ENCODE measurements around the gene SMARCC2. TPM values are rescaled to one million over a fixed set of nuclear protein-coding genes. Genes with fewer than 3 reads are reported as not detected.

Gene SMARCC2
- total and polyA plus RNA-seq, 2 of the 13 experiments (the other 11 are each of a cell fraction or from before 2014, with no cell fraction given) = 21.3 to 24.1 TPM

DNA sequence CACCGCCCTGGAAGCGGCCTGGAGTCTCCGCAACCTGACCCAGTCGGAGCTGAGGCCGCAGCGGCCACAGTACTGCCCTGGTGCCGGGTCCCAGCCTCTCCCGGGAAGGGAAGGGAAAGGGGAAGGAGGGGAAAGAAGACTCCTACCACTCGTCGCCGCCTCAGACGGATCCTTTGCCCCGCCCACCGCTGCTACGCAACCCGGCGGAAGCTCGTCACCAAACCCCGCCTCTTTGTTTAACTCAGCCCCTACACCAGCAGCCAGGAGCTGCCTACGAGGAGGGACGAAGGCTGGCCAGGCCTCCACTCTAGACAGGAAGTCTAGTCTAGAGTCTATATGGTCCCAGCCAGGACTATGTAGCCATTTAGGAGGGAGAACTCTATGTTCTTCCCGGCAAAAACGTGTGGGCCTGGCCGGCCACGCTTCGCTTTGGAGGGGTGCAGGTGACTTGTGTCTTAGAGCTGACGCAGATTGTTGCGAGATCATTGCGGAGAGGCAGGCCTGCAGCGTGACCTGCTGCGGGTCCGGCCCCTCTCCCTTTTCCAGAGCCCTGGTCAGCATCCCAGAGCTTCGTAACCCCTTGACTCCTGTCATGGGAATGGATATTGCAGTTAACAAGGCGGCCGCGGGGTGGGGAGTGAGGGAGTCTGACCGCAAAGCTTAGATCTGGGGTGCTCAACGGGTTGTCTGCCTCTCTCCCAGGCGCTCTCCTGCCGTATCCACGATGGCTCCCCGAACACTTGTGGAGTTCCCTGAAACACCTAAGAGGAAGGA lies 32.7 kb upstream of the SMARCC2 start, which contains the start of gene RNF41 (continued):
- TF ChIP-seq ZNF367 (CRISPR knock-in tag; IDR thresholded peaks at IDR 0.05; ENCODE audit: borderline replicate concordance) = no peak
- no peak; the same call in 1 of the 2 replicates for TF ChIP-seq CCDC6 (CRISPR knock-in tag; IDR thresholded peaks at IDR 0.05)
- peak; percentile 82 for TF ChIP-seq ELF3 (CRISPR knock-in tag; IDR thresholded peaks at IDR 0.05)
- TF ChIP-seq STAG1 (CRISPR knock-in tag; IDR thresholded peaks at IDR 0.05) = 0 out of 2 replicates have a peak, but pooled peaks have one; percentile 2
- TF ChIP-seq, protein P1, sequence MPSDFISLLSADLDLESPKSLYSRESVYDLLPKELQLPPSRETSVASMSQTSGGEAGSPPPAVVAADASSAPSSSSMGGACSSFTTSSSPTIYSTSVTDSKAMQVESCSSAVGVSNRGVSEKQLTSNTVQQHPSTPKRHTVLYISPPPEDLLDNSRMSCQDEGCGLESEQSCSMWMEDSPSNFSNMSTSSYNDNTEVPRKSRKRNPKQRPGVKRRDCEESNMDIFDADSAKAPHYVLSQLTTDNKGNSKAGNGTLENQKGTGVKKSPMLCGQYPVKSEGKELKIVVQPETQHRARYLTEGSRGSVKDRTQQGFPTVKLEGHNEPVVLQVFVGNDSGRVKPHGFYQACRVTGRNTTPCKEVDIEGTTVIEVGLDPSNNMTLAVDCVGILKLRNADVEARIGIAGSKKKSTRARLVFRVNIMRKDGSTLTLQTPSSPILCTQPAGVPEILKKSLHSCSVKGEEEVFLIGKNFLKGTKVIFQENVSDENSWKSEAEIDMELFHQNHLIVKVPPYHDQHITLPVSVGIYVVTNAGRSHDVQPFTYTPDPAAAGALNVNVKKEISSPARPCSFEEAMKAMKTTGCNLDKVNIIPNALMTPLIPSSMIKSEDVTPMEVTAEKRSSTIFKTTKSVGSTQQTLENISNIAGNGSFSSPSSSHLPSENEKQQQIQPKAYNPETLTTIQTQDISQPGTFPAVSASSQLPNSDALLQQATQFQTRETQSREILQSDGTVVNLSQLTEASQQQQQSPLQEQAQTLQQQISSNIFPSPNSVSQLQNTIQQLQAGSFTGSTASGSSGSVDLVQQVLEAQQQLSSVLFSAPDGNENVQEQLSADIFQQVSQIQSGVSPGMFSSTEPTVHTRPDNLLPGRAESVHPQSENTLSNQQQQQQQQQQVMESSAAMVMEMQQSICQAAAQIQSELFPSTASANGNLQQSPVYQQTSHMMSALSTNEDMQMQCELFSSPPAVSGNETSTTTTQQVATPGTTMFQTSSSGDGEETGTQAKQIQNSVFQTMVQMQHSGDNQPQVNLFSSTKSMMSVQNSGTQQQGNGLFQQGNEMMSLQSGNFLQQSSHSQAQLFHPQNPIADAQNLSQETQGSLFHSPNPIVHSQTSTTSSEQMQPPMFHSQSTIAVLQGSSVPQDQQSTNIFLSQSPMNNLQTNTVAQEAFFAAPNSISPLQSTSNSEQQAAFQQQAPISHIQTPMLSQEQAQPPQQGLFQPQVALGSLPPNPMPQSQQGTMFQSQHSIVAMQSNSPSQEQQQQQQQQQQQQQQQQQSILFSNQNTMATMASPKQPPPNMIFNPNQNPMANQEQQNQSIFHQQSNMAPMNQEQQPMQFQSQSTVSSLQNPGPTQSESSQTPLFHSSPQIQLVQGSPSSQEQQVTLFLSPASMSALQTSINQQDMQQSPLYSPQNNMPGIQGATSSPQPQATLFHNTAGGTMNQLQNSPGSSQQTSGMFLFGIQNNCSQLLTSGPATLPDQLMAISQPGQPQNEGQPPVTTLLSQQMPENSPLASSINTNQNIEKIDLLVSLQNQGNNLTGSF (CRISPR knock-in tag; IDR thresholded peaks at IDR 0.05) = no peak
- TF ChIP-seq MAFK (conservative IDR thresholded peaks at IDR 0.05 in 1 of 2, IDR thresholded peaks at IDR 0.05 in 1 of 2; ENCODE audit: low read length in 2 of 2) = no peak
- no peak for TF ChIP-seq RFXANK (CRISPR knock-in tag; IDR thresholded peaks at IDR 0.05)
- TF ChIP-seq, protein P2, sequence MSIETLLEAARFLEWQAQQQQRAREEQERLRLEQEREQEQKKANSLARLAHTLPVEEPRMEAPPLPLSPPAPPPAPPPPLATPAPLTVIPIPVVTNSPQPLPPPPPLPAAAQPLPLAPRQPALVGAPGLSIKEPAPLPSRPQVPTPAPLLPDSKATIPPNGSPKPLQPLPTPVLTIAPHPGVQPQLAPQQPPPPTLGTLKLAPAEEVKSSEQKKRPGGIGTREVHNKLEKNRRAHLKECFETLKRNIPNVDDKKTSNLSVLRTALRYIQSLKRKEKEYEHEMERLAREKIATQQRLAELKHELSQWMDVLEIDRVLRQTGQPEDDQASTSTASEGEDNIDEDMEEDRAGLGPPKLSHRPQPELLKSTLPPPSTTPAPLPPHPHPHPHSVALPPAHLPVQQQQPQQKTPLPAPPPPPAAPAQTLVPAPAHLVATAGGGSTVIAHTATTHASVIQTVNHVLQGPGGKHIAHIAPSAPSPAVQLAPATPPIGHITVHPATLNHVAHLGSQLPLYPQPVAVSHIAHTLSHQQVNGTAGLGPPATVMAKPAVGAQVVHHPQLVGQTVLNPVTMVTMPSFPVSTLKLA (IDR thresholded peaks at IDR 0.05) = no peak
- no peak for TF ChIP-seq NFE2L1 (CRISPR knock-in tag; IDR thresholded peaks at IDR 0.05; ENCODE audit: borderline replicate concordance)
- TF ChIP-seq TRIM24 (CRISPR knock-in tag; IDR thresholded peaks at IDR 0.05) = no peak
- TF ChIP-seq GATA4 (IDR thresholded peaks at IDR 0.05; ENCODE audit: borderline replicate concordance, low read depth) = peak; percentile 42; the same call in 1 of the 2 replicates
- peak; percentile 44 for TF ChIP-seq SPEN (CRISPR knock-in tag; IDR thresholded peaks at IDR 0.05; ENCODE audit: low read depth)
- no peak for TF ChIP-seq ATAD3A (CRISPR knock-in tag; IDR thresholded peaks at IDR 0.05)
- TF ChIP-seq, protein P3, sequence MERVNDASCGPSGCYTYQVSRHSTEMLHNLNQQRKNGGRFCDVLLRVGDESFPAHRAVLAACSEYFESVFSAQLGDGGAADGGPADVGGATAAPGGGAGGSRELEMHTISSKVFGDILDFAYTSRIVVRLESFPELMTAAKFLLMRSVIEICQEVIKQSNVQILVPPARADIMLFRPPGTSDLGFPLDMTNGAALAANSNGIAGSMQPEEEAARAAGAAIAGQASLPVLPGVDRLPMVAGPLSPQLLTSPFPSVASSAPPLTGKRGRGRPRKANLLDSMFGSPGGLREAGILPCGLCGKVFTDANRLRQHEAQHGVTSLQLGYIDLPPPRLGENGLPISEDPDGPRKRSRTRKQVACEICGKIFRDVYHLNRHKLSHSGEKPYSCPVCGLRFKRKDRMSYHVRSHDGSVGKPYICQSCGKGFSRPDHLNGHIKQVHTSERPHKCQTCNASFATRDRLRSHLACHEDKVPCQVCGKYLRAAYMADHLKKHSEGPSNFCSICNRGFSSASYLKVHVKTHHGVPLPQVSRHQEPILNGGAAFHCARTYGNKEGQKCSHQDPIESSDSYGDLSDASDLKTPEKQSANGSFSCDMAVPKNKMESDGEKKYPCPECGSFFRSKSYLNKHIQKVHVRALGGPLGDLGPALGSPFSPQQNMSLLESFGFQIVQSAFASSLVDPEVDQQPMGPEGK (CRISPR knock-in tag; IDR thresholded peaks at IDR 0.05) = no peak
- TF ChIP-seq SP140L (CRISPR knock-in tag; IDR thresholded peaks at IDR 0.05; ENCODE audit: borderline replicate concordance) = 0 out of 2 replicates have a peak, but pooled peaks have one; percentile 45
- TF ChIP-seq RXRA (CRISPR knock-in tag; IDR thresholded peaks at IDR 0.05) = peak; percentile 69; the same call in 1 of the 2 replicates
- TF ChIP-seq MAF1 (CRISPR knock-in tag; IDR thresholded peaks at IDR 0.05; ENCODE audit: borderline replicate concordance) = no peak
- no peak for TF ChIP-seq CBFB (CRISPR knock-in tag; IDR thresholded peaks at IDR 0.05)
- peak; percentile 85 for TF ChIP-seq ATF1 (CRISPR knock-in tag; IDR thresholded peaks at IDR 0.05)
- peak; percentile 16; the same call in 1 of the 2 replicates for TF ChIP-seq RAD21 (CRISPR knock-in tag; IDR thresholded peaks at IDR 0.05)
- TF ChIP-seq PAF1 (CRISPR knock-in tag; IDR thresholded peaks at IDR 0.05) = no peak
- no peak for TF ChIP-seq ZNF549 (CRISPR knock-in tag; IDR thresholded peaks at IDR 0.05)
- TF ChIP-seq ZFP62 (CRISPR knock-in tag; IDR thresholded peaks at IDR 0.05) = no peak
- TF ChIP-seq ZNF44 (CRISPR knock-in tag; IDR thresholded peaks at IDR 0.05) = peak; percentile 92
